Measurements from ENCODE around the gene ATP2C2.

Gene ATP2C2

GRCh38 chr16:84501077-84501735 lies 132.9 kb downstream of the ATP2C2 start:
- H3K4me1 ChIP-seq (ENCODE audit: control insufficient read depth, low read length) = peaks cover 19% of the 10 kb centered on the region
- TF ChIP-seq CTCF (IDR thresholded peaks at IDR 0.05; ENCODE audit: low read depth, low read length, poor library complexity, severe bottlenecking) = no peak
- no peak for TF ChIP-seq EZH2phosphoT487 (IDR thresholded peaks at IDR 0.05; ENCODE audit: borderline replicate concordance, low read length)

DNA sequence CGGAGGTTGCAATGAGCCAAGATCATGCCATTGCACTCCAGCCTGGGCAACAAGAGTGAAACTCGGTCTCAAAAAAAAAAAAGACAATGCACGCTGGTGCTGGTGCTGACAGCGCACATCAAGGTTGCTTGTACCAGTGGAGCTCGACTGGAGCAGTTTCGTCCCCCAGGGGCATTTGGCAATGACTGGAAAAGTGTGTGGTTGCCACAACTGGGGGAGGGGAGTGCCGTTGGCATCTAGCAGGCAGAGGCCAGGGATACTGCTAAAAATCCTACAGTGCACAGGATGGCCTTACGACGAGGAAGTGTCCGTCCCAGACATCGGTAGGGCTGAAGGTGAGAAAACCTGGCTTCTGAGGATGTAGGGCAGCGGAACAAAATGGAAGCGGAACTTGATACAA lies 133.7 kb downstream of the ATP2C2 start:
- H3K79me2 ChIP-seq (ENCODE audit: control insufficient read depth, low read length) = peaks cover 19% of the 10 kb centered on the region
- H4K20me1 ChIP-seq (ENCODE audit: control insufficient read depth, insufficient read depth, low read depth, low read length) = no peaks in the 10 kb centered on the region
- no peaks in the 10 kb centered on the region for H3K27me3 ChIP-seq (ENCODE audit: control insufficient read depth, low read length)
- peaks cover 8% of the 10 kb centered on the region for H3F3A ChIP-seq (ENCODE audit: control insufficient read depth, insufficient read depth)
- no peaks in the 10 kb centered on the region for H3K9me2 ChIP-seq (replicated peaks; ENCODE audit: control insufficient read depth, low read length)
- H3K4me2 ChIP-seq (ENCODE audit: low read length) = no peak overlapping the region
- no peak overlapping the region for H3K27ac ChIP-seq (ENCODE audit: low read depth, low read length)
- TF ChIP-seq CTCF (IDR thresholded peaks at IDR 0.05; ENCODE audit: low read depth, low read length, poor library complexity, severe bottlenecking) (no peak), EZH2phosphoT487 (IDR thresholded peaks at IDR 0.05; ENCODE audit: borderline replicate concordance, low read length) (no peak)
- no peaks in the 10 kb centered on the region for H3K9me3 ChIP-seq (ENCODE audit: control insufficient read depth, insufficient read depth, low read length)
- H3K4me3 ChIP-seq (ENCODE audit: low read length) = no peak overlapping the region
- peaks cover 28% of the 10 kb centered on the region for H3K4me1 ChIP-seq (ENCODE audit: control insufficient read depth, low read length)
- no peaks in the 10 kb centered on the region; the same call in 1 of the 2 replicates for H3K36me3 ChIP-seq (ENCODE audit: control insufficient read depth, low read length)

More at GRCh38 chr16:84501077-84501735, 132.9 kb downstream of the ATP2C2 start:
- no peaks in the 10 kb centered on the region for H4K20me1 ChIP-seq (ENCODE audit: control insufficient read depth, insufficient read depth, low read depth, low read length)
- no peaks in the 10 kb centered on the region; the same call in 1 of the 2 replicates for H3K36me3 ChIP-seq (ENCODE audit: control insufficient read depth, low read length)
- H3K4me2 ChIP-seq (ENCODE audit: low read length) = no peak overlapping the region
- no peak overlapping the region for H3K27ac ChIP-seq (ENCODE audit: low read depth, low read length)
- H3K9me3 ChIP-seq (ENCODE audit: control insufficient read depth, insufficient read depth, low read length) = no peaks in the 10 kb centered on the region
- H3K9me2 ChIP-seq (replicated peaks; ENCODE audit: control insufficient read depth, low read length) = no peaks in the 10 kb centered on the region
- peaks cover 3% of the 10 kb centered on the region for H3F3A ChIP-seq (ENCODE audit: control insufficient read depth, insufficient read depth)
- H3K27me3 ChIP-seq (ENCODE audit: control insufficient read depth, low read length) = no peaks in the 10 kb centered on the region
- H3K4me3 ChIP-seq (ENCODE audit: low read length) = no peak overlapping the region
- peaks cover 19% of the 10 kb centered on the region for H3K79me2 ChIP-seq (ENCODE audit: control insufficient read depth, low read length)

- no peaks in the 10 kb centered on the region for H4K20me1 ChIP-seq (ENCODE audit: control insufficient read depth, insufficient read depth, low read depth, low read length)
- no peaks in the 10 kb centered on the region for H3K27me3 ChIP-seq (ENCODE audit: control insufficient read depth, low read length)
- H3K9me2 ChIP-seq (replicated peaks; ENCODE audit: control insufficient read depth, low read length) = no peaks in the 10 kb centered on the region
- no peak overlapping the region for H3K4me3 ChIP-seq (ENCODE audit: low read length)
- no peaks in the 10 kb centered on the region; the same call in 1 of the 2 replicates for H3K36me3 ChIP-seq (ENCODE audit: control insufficient read depth, low read length)
- peaks cover 19% of the 10 kb centered on the region for H3K79me2 ChIP-seq (ENCODE audit: control insufficient read depth, low read length)
- H3K9me3 ChIP-seq (ENCODE audit: control insufficient read depth, insufficient read depth, low read length) = no peaks in the 10 kb centered on the region
- H3K4me1 ChIP-seq (ENCODE audit: control insufficient read depth, low read length) = peaks cover 33% of the 10 kb centered on the region
- no peak overlapping the region for H3K27ac ChIP-seq (ENCODE audit: low read depth, low read length)
- peaks cover 12% of the 10 kb centered on the region for H3F3A ChIP-seq (ENCODE audit: control insufficient read depth, insufficient read depth)
- no peak overlapping the region for H3K4me2 ChIP-seq (ENCODE audit: low read length)
- TF ChIP-seq EZH2phosphoT487 (IDR thresholded peaks at IDR 0.05; ENCODE audit: borderline replicate concordance, low read length) (no peak), CTCF (IDR thresholded peaks at IDR 0.05; ENCODE audit: low read depth, low read length, poor library complexity, severe bottlenecking) (no peak)
These were observed 134.2 kb downstream of the ATP2C2 start for GRCh38 chr16:84502581-84502980.
